Stomach smooth muscle (tissue), 2 donors: Measurements from ENCODE around the gene LYSMD4.

ENCODE experiments used
- H3K27ac ChIP-seq: one replicate; pipeline ENCODE4 v1.7.0; 2013; ENCODE audit warnings: mild to moderate bottlenecking, low read length, inconsistent platforms
- H3K27me3 ChIP-seq, 2 donors: one replicate each; pipeline ENCODE4 v1.7.0; 2013; ENCODE audit warnings: low read length in 2 of 2; ENCODE audit not compliant: insufficient read depth in 2 of 2, control insufficient read depth in 1 of 2
- H3K36me3 ChIP-seq, 2 donors: one replicate each; pipeline ENCODE4 v1.7.0; 2013; ENCODE audit warnings: low read length in 2 of 2; ENCODE audit not compliant: control insufficient read depth in 2 of 2, insufficient read depth in 2 of 2
- H3K4me1 ChIP-seq: one replicate; pipeline ENCODE4 v1.7.0; 2013; ENCODE audit warnings: low read length; ENCODE audit not compliant: control insufficient read depth, insufficient read depth
- H3K4me3 ChIP-seq, 2 donors: one replicate each; pipeline ENCODE4 v1.7.0; 2013; ENCODE audit warnings: low read length in 2 of 2
- H3K9ac ChIP-seq, 2 donors: one replicate each; pipeline ENCODE4 v1.7.0; 2013; ENCODE audit warnings: low read length in 2 of 2, mild to moderate bottlenecking in 1 of 2
- H3K9me3 ChIP-seq, 2 donors: one replicate each; pipeline ENCODE4 v1.7.0; 2013; ENCODE audit warnings: low read length in 2 of 2; ENCODE audit not compliant: control insufficient read depth in 2 of 2
- donor health status: healthy.
- donor health status: Pancreatic carcinoma.

The LYSMD4 gene

GRCh38 chr15:99719096-99719541 lies 14.1 kb downstream of the LYSMD4 start:
- H3K4me3 ChIP-seq: no peak overlapping the region
- peaks cover 17% of the 10 kb centered on the region for H3K4me1 ChIP-seq
- no peak overlapping the region for H3K27ac ChIP-seq
- H3K9me3 ChIP-seq: no peaks in the 10 kb centered on the region
- no peaks in the 10 kb centered on the region for H3K27me3 ChIP-seq
- H3K36me3 ChIP-seq: peaks cover 2 to 9% of the 10 kb centered on the region in 2 donors
- H3K9ac ChIP-seq: no peak overlapping the region

- Histone ChIP-seq H3K9ac (no peak overlapping the region), H3K4me1 (peaks cover 17% of the 10 kb centered on the region), H3K36me3 (peaks cover 2 to 9% of the 10 kb centered on the region in 2 donors), H3K27ac (no peak overlapping the region), H3K9me3 (no peaks in the 10 kb centered on the region), H3K4me3 (no peak overlapping the region), H3K27me3 (no peaks in the 10 kb centered on the region)
Observed at GRCh38 chr15:99718421-99718820, 14.8 kb downstream of the LYSMD4 start.

DNA sequence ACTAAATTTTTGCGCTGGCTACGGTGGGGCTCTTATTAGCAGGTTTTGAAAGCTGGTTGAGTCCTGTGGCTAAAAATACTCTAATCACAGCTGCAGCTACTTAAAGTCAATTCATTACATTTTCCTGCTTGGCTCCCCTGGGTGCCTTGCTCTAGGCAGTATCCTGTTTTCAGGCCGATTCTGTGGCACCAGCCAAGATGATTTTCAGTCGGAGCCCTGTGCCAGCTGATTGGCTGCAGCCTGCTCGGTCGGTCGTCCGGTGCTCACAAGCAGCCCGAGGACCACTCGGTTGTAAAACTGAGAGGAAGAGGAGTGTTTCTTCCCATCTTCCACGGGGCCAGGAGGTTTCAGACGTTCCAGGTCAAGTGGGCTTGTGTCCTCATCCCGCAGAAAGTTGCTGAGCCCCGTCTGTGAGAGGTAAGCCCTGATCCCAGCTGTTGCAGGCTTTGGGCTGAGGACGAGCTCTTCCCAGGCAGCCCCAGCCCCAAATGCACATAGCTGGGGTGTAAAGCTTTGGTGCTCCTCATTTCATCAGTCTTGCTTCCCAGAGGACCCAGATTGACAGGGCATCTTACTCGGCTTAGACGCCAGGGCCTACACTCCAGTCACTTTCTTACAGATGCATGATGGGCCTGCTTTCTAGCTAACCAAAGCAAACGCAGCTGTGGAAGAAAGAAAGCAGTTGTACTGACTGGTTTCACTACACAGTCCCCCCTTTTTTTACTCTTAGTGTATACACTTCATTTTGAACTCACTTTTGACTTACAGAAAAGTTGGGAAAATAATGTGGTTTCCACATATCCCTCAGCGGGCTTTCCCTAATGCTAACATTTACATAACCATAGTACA lies 15.9 kb downstream of the LYSMD4 start:
- H3K4me3 ChIP-seq: peak overlapping the region; percentile 13 to 57
- H3K9me3 ChIP-seq: no peaks in the 10 kb centered on the region
- H3K27me3 ChIP-seq: no peaks in the 10 kb centered on the region
- peaks cover 9 to 16% of the 10 kb centered on the region in 2 donors for H3K36me3 ChIP-seq
- H3K4me1 ChIP-seq: peaks cover 19% of the 10 kb centered on the region
- peak overlapping the region; percentile 24 for H3K27ac ChIP-seq
- peak overlapping the region; percentile 19 to 47 for H3K9ac ChIP-seq

DNA sequence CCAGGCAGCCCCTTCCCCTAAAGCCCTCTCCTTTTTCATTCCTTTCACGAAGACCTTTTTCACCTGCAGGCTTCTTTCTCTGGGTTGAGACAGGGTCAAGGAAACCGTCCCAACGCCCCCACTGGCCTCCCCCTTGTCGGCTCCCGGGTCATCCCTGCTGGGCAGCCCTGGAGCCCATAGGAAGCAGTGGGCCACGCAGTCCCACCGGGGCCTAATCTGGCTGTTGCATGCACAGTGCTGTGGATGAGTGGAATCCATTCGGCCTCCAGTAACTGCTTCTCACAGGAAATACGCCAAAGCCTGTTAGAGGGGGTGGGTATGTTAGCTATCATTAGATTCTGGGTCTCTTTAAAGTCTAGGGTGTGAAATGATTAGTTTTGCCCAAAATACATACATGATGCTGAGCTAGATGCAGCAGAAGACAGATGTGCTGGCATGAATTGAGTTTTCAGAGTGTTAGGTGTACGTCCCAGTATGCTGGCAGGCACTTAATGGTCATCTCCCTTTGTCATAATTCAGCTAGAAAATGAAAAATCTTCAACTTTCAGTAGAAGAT lies 16.6 kb downstream of the LYSMD4 start:
- Histone ChIP-seq H3K27me3 (no peaks in the 10 kb centered on the region), H3K9me3 (no peaks in the 10 kb centered on the region), H3K27ac (peak overlapping the region; percentile 24), H3K36me3 (peaks cover 9 to 20% of the 10 kb centered on the region in 2 donors), H3K9ac (no peak overlapping the region), H3K4me1 (peaks cover 26% of the 10 kb centered on the region), H3K4me3 (peak overlapping the region in 1 of 2 donors; percentile 57)

GRCh38 chr15:99712415-99712814 lies 20.8 kb downstream of the LYSMD4 start:
- Histone ChIP-seq H3K27ac (peak overlapping the region; percentile 55), H3K9me3 (no peaks in the 10 kb centered on the region), H3K4me1 (peaks cover 44% of the 10 kb centered on the region), H3K9ac (no peak overlapping the region), H3K4me3 (no peak overlapping the region), H3K27me3 (no peaks in the 10 kb centered on the region), H3K36me3 (peaks cover 16 to 30% of the 10 kb centered on the region in 2 donors)

GRCh38 chr15:99711625-99712024 lies 21.6 kb downstream of the LYSMD4 start:
- no peaks in the 10 kb centered on the region for H3K9me3 ChIP-seq
- peak overlapping the region in 1 of 2 donors; percentile 22 for H3K4me3 ChIP-seq
- H3K4me1 ChIP-seq: peaks cover 41% of the 10 kb centered on the region
- H3K27ac ChIP-seq: peak overlapping the region; percentile 55
- peaks cover 19 to 30% of the 10 kb centered on the region in 2 donors for H3K36me3 ChIP-seq
- no peak overlapping the region for H3K9ac ChIP-seq
- H3K27me3 ChIP-seq: no peaks in the 10 kb centered on the region

DNA sequence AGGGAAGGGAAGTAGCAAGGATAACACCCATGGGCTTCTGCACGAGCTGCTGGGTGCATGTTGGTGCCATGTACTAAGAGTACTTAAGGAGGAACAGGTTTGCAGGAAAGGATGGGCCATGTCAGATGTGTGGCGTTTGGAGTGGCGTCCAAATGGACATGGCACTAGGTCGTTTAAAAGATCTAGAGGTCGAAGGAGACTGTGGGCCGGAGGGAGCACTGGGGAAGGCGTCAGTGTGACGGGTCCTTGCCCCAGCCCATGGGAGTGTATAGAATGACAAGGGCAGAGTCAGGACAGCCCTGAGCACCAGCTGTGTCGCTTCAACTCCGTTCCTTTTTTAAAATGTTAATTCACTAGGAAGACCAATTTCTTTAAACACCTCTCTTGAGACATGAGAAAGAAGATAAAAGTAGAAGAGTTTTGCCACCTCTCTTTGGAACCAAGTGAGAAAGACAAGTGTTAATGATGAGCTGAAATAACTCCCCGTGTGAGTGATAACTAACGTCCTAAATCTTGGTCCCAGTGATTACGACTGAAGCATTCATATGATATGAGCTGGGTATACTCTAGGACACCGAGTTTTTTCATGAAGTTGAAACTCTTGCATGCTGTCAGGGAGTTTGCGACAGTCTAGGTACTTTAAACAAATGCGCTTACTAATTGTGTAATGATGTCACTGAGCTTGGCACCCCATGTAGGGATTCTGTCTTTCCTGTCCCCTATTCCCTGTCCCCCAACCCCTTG lies 23.8 kb downstream of the LYSMD4 start:
- H3K4me3 ChIP-seq: peak overlapping the region in 1 of 2 donors; percentile 31
- H3K9me3 ChIP-seq: no peaks in the 10 kb centered on the region
- peaks cover 19 to 20% of the 10 kb centered on the region in 2 donors for H3K36me3 ChIP-seq
- peak overlapping the region; percentile 65 for H3K27ac ChIP-seq
- no peaks in the 10 kb centered on the region for H3K27me3 ChIP-seq
- H3K4me1 ChIP-seq: peaks cover 37% of the 10 kb centered on the region
- H3K9ac ChIP-seq: no peak overlapping the region

- Histone ChIP-seq H3K27ac (peak overlapping the region; percentile 65), H3K4me1 (peaks cover 37% of the 10 kb centered on the region), H3K27me3 (no peaks in the 10 kb centered on the region), H3K9ac (peak overlapping the region in 1 of 2 donors; percentile 23), H3K36me3 (peaks cover 19 to 20% of the 10 kb centered on the region in 2 donors), H3K9me3 (no peaks in the 10 kb centered on the region), H3K4me3 (peak overlapping the region in 1 of 2 donors; percentile 31)
Observed at GRCh38 chr15:99708563-99708962, 24.7 kb downstream of the LYSMD4 start.

GRCh38 chr15:99707473-99708270 lies 25.6 kb downstream of the LYSMD4 start:
- peaks cover 14 to 16% of the 10 kb centered on the region in 2 donors for H3K36me3 ChIP-seq
- H3K27ac ChIP-seq: peak overlapping the region; percentile 65
- H3K4me3 ChIP-seq: peak overlapping the region; percentile 20 to 24
- no peaks in the 10 kb centered on the region for H3K9me3 ChIP-seq
- H3K4me1 ChIP-seq: peaks cover 37% of the 10 kb centered on the region
- no peaks in the 10 kb centered on the region for H3K27me3 ChIP-seq
- H3K9ac ChIP-seq: peak overlapping the region; percentile 28 to 52
